ENCODE data around the gene FOLR2.

Gene FOLR2

DNA sequence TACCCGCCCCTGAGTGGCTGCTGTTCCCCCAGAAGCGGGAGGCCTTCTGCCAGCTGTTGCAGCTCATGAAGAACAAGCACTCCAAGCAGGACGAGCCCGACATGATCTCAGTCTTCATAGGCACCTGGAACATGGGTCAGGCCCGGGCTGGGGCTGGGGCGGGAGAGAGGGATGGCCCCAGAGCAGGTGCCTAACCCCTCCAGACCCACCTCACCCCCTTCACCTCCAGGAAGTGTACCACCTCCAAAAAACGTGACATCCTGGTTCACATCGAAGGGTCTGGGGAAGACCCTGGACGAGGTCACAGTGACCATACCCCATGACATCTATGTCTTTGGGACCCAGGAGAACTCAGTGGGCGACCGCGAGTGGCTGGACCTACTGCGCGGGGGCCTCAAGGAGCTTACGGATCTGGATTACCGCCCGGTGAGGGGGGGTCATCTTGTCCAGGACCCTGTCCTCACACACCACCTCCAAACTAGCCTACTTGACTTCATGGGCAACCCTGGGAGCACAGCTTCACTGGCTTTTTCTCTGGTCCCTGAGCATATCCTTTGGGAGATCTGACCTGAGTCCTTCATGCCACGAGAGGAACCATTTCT, 14.3 kb downstream of the FOLR2 start:
- DNase-seq, result no peak

DNA sequence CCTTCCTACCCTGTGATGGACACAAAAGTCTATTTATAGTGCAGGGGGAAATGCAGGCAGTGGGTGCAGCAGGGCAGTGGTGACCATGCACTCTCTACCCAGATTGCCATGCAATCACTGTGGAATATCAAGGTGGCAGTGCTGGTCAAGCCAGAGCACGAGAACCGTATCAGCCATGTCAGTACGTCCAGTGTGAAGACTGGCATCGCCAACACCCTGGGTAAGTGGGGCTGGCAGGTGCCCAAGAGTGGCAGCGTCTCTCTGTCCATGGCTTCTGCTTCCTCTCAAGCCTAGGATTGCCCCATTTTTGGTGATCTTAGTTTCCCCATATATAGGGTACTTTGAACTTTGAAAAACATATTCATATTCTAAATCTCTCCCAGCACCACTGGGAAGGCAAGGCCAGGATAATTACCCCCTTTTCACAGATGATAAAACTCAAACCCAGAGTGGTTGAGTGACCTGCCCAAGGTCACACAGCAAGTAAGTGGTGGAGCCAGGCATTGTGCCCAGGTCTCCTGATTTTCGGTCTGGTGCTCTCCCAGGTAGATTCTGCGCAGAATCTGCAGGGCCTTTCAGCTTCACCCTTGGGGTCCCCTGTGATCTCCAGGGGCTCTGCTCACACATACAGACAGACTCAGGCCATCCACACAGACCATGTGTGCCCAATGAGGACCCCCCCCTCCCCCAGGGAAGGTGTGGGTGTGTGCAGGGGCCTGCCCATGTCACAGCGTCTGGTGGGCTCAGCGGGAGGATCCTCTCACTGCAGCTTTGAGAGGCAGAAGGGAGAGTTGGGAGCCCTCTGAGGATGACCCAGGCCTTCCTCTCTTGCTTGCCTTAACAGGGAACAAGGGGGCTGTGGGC, 15.0 kb downstream of the FOLR2 start:
- DNase-seq, result no peak

- DNase-seq, result no peak
Observed at GRCh38 chr11:72232260-72233055, 15.9 kb downstream of the FOLR2 start.

GRCh38 chr11:72233056-72233772, 16.6 kb downstream of the FOLR2 start:
- no peak for DNase-seq

- DNase-seq, result no peak
Observed at GRCh38 chr11:72233773-72234513, 17.3 kb downstream of the FOLR2 start.

DNA sequence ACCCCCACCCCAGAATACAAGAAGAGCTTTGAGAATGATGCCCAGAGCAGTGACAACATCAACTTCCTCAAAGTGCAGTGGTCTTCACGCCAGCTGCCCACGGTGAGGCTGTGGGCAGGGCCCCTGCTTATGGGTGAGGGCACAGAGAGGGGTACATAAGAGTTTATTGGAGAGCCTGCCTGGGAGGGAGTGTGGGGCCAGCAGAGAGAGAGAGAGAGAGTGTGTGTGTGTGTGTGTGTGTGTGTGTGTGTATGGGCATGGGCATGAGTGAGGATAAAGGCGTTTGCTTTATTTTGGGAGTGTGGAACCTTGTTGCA, 17.9 kb downstream of the FOLR2 start:
- DNase-seq, result no peak

DNA sequence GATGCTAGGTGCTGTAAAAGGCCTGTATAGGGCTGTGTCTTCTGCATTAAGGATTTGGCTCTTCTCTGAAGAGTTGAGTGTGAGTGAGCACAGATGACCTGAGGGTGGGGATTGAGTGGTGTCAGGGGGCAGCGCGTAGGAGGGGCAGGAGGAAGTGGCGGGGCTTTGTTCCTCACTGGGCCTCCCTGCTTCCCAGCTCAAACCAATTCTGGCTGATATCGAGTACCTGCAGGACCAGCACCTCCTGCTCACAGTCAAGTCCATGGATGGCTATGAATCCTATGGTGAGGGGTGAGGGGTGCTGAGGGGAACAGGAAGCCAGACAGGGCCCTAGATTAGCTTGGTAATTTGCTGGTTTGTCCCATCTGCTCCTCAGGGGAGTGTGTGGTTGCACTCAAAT, 18.3 kb downstream of the FOLR2 start:
- DNase-seq, result no peak

DNA sequence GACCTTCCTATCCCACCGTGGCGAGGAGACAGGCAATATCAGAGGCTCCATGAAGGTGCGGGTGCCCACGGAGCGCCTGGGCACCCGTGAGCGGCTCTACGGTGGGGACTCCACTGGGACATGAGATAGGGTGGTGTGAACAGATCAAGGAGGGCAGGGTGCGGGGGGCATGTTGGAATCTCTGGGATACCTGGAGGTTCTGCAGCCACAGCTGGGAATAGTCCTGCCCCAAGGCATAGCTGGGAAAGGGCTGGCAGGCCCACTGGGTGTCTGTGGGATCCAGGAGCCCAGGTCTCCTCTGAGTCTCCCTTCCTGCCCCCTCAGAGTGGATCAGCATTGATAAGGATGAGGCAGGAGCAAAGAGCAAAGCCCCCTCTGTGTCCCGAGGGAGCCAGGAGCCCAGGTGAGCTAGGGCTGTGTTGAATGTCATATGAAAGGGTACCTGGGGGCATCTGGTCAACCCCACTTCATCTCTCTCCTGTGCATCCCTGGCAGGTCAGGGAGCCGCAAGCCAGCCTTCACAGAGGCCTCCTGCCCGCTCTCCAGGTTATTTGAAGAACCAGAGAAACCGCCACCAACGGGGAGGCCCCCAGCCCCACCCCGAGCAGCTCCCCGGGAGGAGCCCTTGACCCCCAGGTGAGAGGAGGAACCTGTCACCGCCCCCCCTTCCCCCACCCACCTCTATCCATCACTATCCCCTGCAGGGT, 18.9 kb downstream of the FOLR2 start:
- DNase-seq, result no peak

GRCh38 chr11:72236083-72236697, 19.6 kb downstream of the FOLR2 start:
- no peak for DNase-seq

GRCh38 chr11:72236774-72237111, 20.1 kb downstream of the FOLR2 start:
- DNase-seq, result no peak

DNA sequence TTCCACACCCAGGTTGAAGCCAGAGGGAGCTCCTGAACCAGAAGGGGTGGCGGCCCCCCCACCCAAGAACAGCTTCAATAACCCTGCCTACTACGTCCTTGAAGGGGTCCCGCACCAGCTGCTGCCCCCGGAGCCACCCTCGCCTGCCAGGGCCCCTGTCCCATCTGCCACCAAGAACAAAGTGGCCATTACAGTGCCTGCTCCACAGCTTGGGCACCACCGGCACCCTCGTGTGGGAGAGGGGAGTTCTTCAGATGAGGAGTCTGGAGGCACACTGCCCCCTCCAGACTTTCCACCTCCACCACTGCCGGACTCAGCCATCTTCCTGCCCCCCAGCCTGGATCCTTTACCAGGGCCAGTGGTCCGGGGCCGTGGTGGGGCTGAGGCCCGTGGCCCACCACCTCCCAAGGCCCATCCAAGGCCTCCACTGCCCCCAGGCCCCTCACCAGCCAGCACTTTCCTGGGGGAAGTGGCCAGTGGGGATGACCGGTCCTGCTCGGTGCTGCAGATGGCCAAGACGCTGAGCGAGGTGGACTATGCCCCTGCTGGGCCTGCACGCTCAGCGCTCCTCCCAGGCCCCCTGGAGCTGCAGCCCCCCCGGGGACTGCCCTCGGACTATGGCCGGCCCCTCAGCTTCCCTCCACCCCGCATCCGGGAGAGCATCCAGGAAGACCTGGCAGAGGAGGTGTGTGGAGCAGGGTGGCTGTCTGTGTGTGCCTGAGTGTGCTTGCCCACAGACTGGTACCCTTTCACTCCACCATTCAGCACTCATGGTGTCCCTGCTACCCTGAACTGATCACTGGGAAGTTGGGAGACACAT, 20.7 kb downstream of the FOLR2 start:
- no peak for DNase-seq

DNA sequence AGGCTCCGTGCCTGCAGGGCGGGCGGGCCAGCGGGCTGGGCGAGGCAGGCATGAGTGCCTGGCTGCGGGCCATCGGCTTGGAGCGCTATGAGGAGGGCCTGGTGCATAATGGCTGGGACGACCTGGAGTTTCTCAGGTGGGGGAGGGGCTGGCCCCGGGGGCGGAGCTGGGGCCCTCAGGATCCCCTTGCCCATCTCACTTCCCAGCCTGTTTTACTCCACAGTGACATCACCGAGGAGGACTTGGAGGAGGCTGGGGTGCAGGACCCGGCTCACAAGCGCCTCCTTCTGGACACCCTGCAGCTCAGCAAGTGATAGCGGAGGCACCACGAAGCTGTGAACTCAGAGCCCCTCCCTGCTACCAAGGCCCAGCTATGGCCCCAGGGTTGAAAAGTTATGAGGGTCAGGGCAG, 21.5 kb downstream of the FOLR2 start:
- DNase-seq, result peak; percentile 63

DNA sequence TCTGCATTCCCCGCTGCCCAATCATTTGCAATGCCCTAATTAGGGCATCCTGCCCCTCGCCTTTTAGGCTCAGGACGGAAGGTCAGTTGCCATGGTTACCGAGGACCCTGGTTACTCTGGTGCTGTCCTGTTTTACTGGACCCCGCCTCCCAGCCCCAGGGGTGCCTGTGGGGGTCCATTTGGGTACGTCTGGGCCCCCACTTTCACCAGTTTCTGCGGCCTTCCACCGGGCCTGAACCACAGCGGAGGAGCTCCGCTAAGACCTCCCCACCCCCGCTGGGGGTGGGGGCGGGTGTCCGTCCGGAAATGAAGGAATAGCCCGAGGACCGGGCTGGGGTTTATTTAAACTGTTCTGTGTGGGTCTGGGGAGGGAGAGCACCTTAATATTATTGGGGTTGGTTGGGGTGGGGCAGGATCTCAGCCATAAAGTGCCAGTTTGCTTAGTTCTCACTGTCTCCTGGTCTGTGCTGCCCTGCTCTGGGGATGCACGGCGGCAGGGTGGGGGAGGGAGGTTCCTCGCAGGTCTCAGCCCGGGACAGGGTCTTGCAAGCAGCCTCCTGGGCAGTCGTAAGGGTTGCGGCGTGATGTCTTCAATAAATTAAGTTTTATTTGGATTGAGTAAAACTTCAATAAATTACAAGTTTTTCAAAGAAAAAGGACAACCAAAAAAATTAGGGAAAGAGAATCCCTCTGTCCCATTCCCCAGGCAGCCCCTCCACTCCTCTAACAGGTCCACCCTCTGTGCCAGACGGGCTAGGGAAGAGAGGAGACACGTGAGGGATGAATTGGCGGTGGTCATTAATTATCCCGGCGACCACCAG, 22.1 kb downstream of the FOLR2 start:
- DNase-seq, result no peak

- no peak for DNase-seq
Observed at GRCh38 chr11:72239313-72239848, 22.8 kb downstream of the FOLR2 start.

- DNase-seq, result no peak
Observed at GRCh38 chr11:72239849-72240460, 23.4 kb downstream of the FOLR2 start.

DNA sequence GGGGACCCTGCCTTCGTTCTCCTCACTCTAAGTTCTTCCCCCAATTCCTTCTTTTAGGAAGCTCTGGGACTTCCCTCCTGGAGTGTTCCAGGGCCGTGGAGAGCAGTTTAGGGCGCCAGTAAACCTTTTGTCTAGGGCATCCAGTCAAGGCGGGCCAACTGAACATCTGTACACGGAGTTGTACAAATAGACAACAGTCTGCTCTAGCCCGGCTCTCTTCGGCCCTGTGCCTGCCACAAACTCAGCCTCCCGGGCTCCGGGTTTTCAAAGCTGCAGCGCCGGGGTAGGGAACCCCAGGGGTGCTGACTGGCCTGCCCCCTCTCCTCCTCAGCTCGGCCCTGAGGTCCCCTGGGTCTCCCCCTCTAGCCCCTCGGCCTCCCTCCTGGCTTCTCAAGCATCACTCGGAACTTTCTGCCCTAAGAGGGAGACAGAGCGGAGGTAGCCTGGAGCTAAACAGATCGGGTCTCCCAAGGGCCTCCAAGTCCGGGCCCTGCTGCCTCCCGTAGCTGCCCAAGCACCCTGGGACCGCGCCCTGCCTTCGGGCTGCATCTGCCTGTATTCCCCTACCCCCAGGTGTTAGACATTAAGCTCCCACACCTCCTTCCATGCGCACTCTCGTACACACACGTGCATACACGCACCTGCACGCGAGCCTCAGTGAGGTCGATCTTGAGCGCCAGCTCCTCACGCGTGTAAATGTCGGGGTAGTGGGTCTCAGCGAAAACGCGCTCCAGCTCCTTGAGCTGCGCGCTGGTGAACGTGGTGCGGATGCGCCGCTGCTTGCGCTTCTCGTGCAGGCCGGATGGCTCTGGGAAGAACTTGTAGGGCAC, 24.1 kb downstream of the FOLR2 start:
- no peak for DNase-seq

- DNase-seq, result no peak
Observed at GRCh38 chr11:72241291-72241781, 24.7 kb downstream of the FOLR2 start.

- DNase-seq, result no peak
Observed at GRCh38 chr11:72242141-72242540, 25.5 kb downstream of the FOLR2 start.

Measured in stimulated activated CD4-positive, alpha-beta T cell treated with anti-CD3 and anti-CD28 coated beads, Interleukin-1b, Interleukin-23, amount 100 ng/mL, for 48 hours (primary cell).